GM12801 (cell line): ENCODE measurements around the gene FKBP7.

Experiments
- CTCF ChIP-seq: IDR thresholded peaks from one replicate; pipeline ENCODE4 v1.5.1; 2011; ENCODE audit warnings: control low read depth; ENCODE audit not compliant: insufficient read length; ENCODE audit errors: extremely low read depth

FKBP7 gene

GRCh38 chr2:178436662-178437061, 41.7 kb downstream of the FKBP7 start:
- no peak for TF ChIP-seq CTCF

GRCh38 chr2:178429336-178429735, 49.1 kb downstream of the FKBP7 start:
- no peak for TF ChIP-seq CTCF

GRCh38 chr2:178428396-178428806, 50.0 kb downstream of the FKBP7 start:
- TF ChIP-seq CTCF: no peak

- TF ChIP-seq CTCF: no peak
Observed at GRCh38 chr2:178427458-178427857, 50.9 kb downstream of the FKBP7 start.

- no peak for TF ChIP-seq CTCF
Observed at GRCh38 chr2:178426388-178426787, 52.0 kb downstream of the FKBP7 start.

- TF ChIP-seq CTCF: no peak
Observed at GRCh38 chr2:178425255-178425827, 53.1 kb downstream of the FKBP7 start.

- no peak for TF ChIP-seq CTCF
Observed at GRCh38 chr2:178422097-178422496, 56.3 kb downstream of the FKBP7 start.

- no peak for TF ChIP-seq CTCF
Observed at GRCh38 chr2:178420463-178420999, 57.9 kb downstream of the FKBP7 start.
